Esophagus squamous epithelium (tissue), 4 donors: ENCODE data around the gene GPR87.

Experiments
- POLR2A ChIP-seq, 4 donors: fragments of 450-650 bp; IDR thresholded peaks; one replicate each; pipeline ENCODE4 v1.6.1; 2017; ENCODE audit warnings: antibody characterized with exemption in 4 of 4, mild to moderate bottlenecking in 4 of 4, moderate library complexity in 3 of 4
- TF ChIP-seq, protein P1 (sequence below), 6 experiments: fragments of 450-650 bp in 4 of 6; fragments of 200-600 bp in 2 of 6; sonication (generic) in 2 of 6; IDR thresholded peaks; one replicate each; pipeline ENCODE4 v1.5.1; 2016 to 2019; ENCODE audit warnings: antibody characterized with exemption in 6 of 6, mild to moderate bottlenecking in 4 of 6, moderate library complexity in 4 of 6

DNA sequence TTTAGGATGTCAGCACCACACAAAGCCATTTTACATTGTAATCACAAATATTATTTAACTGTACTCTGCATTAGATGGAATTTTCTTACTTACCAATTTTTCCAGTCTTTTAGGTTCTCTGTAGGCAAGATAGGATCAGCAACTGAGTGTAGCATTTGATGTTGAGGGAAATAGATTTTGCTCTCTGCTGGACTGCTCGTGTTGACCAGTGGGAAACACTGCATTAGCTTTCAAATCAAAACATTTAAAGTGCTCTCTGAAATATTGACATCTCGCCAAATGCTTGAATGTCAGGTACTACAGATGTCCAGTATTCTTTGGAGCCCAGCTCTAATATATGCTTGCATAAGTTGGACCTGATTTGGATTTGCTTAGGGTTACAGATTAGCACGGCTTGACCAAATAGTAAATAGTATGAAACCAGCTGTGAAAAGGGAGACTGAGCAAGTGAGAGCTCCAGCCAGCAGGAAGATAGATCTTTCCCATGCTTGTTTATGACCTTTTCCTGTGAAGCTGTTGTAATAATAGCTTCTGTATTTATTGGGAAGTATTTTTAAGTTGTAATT, 67.8 kb downstream of the GPR87 start:
- TF ChIP-seq, protein P1, sequence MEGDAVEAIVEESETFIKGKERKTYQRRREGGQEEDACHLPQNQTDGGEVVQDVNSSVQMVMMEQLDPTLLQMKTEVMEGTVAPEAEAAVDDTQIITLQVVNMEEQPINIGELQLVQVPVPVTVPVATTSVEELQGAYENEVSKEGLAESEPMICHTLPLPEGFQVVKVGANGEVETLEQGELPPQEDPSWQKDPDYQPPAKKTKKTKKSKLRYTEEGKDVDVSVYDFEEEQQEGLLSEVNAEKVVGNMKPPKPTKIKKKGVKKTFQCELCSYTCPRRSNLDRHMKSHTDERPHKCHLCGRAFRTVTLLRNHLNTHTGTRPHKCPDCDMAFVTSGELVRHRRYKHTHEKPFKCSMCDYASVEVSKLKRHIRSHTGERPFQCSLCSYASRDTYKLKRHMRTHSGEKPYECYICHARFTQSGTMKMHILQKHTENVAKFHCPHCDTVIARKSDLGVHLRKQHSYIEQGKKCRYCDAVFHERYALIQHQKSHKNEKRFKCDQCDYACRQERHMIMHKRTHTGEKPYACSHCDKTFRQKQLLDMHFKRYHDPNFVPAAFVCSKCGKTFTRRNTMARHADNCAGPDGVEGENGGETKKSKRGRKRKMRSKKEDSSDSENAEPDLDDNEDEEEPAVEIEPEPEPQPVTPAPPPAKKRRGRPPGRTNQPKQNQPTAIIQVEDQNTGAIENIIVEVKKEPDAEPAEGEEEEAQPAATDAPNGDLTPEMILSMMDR (IDR thresholded peaks at IDR 0.05), result no peak
- no peak for TF ChIP-seq POLR2A (IDR thresholded peaks at IDR 0.05)
